HG03060 (cell line): Measurements from ENCODE around the gene SERPINB2.

Experiments used
- ATAC-seq: cut with Tn5 transposase; IDR thresholded peaks from one replicate; pipeline ENCODE4 v1.9.1; 2021; ENCODE audit warnings: low read depth, moderate number of reproducible peaks; ENCODE audit not compliant: unreplicated experiment

The SERPINB2 gene

GRCh38 chr18:63887424-63887823 is at the start of gene SERPINB2:
SERPINB2 (plus strand) TSS chr18:63887705; CDS start chr18:63891445, 3,740 bp downstream.
- no peak for ATAC-seq

- no peak for ATAC-seq
These were observed 44.5 kb upstream of the SERPINB2 start for GRCh38 chr18:63843008-63843407.

- no peak for ATAC-seq
These were observed 43.3 kb upstream of the SERPINB2 start for GRCh38 chr18:63844254-63844653.

- no peak for ATAC-seq
These were observed 39.3 kb upstream of the SERPINB2 start for GRCh38 chr18:63848159-63848558.

- ATAC-seq = peak; percentile 51
These were observed 37.5 kb upstream of the SERPINB2 start for GRCh38 chr18:63850020-63850419.

GRCh38 chr18:63850636-63851035 is 36.9 kb upstream of the SERPINB2 start:
- ATAC-seq = no peak

- no peak for ATAC-seq
These were observed 29.0 kb upstream of the SERPINB2 start for GRCh38 chr18:63858456-63858855.

- no peak for ATAC-seq
These were observed 27.6 kb upstream of the SERPINB2 start for GRCh38 chr18:63859781-63860475.

GRCh38 chr18:63860531-63860930 is 27.0 kb upstream of the SERPINB2 start:
- ATAC-seq = no peak

- no peak for ATAC-seq
These were observed 20.0 kb upstream of the SERPINB2 start for GRCh38 chr18:63867368-63868125.

GRCh38 chr18:63868546-63868945 is 19.0 kb upstream of the SERPINB2 start:
- ATAC-seq = no peak

GRCh38 chr18:63869374-63869773 is 18.1 kb upstream of the SERPINB2 start:
- no peak for ATAC-seq

GRCh38 chr18:63869851-63870250 is 17.7 kb upstream of the SERPINB2 start:
- ATAC-seq = no peak

- ATAC-seq = no peak
These were observed 15.7 kb upstream of the SERPINB2 start for GRCh38 chr18:63871836-63872235.

GRCh38 chr18:63872586-63872985 is 14.9 kb upstream of the SERPINB2 start:
- ATAC-seq = no peak

GRCh38 chr18:63878343-63878742 is 9.2 kb upstream of the SERPINB2 start:
- no peak for ATAC-seq

GRCh38 chr18:63878925-63879324 is 8.6 kb upstream of the SERPINB2 start:
- no peak for ATAC-seq

GRCh38 chr18:63879709-63880108 is 7.8 kb upstream of the SERPINB2 start:
- ATAC-seq = no peak

GRCh38 chr18:63881851-63882250 is 5.7 kb upstream of the SERPINB2 start:
- ATAC-seq = no peak

GRCh38 chr18:63882333-63883141 is 5.0 kb upstream of the SERPINB2 start:
- ATAC-seq = no peak

- ATAC-seq = no peak
These were observed 3.9 kb upstream of the SERPINB2 start for GRCh38 chr18:63883617-63884016.
